OCI-LY7 (cell line): ENCODE results near the gene ITGB7. TPM values are rescaled to one million over a fixed set of nuclear protein-coding genes. Genes with fewer than 3 reads are reported as not detected.

Experiments
- BruUV-seq: library from RNA; stranded (reverse); fragments of 400-500 nt; replicated peaks from 2 replicates; lab custom pipeline; 2021; lab: Mats Ljungman, UMichigan
- CTCF ChIA-PET: fragments of 300-600 bp; sonication (Branson Sonifier 250); formaldehyde crosslinking; loops from one replicate; lab custom pipeline; 2022; ENCODE audit warnings: antibody characterized with exemption; ENCODE audit not compliant: unreplicated experiment; lab: Charles Lee
- POLR2A ChIA-PET: fragments of 300-600 bp; sonication (Branson Sonifier 250); formaldehyde crosslinking; loops from one replicate; lab custom pipeline; 2022; ENCODE audit warnings: antibody characterized with exemption; lab: Charles Lee
- DNase-seq: peaks from one replicate; pipeline ENCODE4 v3.0.0-alpha.2; 2015; ENCODE audit warnings: low spot score
- H2AFZ ChIP-seq: fragments of 200-600 bp; sonication (generic), shearing (Covaris generic); 2 replicates; pipeline ENCODE4 v1.6.1; 2014; ENCODE audit warnings: mild to moderate bottlenecking, antibody characterized with exemption, low read length, moderate library complexity
- H3K27ac ChIP-seq: fragments of 200-600 bp; sonication (generic); 2 replicates; pipeline ENCODE4 v1.5.1; 2014; ENCODE audit warnings: mixed run types, low read depth, mild to moderate bottlenecking, moderate library complexity, low read length, inconsistent platforms; ENCODE audit not compliant: poor library complexity, severe bottlenecking
- H3K36me3 ChIP-seq: fragments of 200-600 bp; sonication (generic); 2 replicates; pipeline ENCODE4 v1.6.1; 2014; ENCODE audit warnings: mild to moderate bottlenecking, antibody characterized with exemption, low read length, moderate library complexity, mixed read lengths; ENCODE audit not compliant: insufficient read depth
- H3K4me1 ChIP-seq: fragments of 200-600 bp; sonication (generic); 2 replicates; pipeline ENCODE4 v1.5.1; 2014; ENCODE audit warnings: mild to moderate bottlenecking, low read length; ENCODE audit not compliant: insufficient read depth, poor library complexity, severe bottlenecking
- H3K4me2 ChIP-seq: fragments of 200-600 bp; sonication (generic); 2 replicates; pipeline ENCODE4 v1.6.1; 2014; ENCODE audit warnings: mild to moderate bottlenecking, low read length
- H3K4me3 ChIP-seq: fragments of 200-600 bp; sonication (generic); 2 replicates; pipeline ENCODE4 v1.5.1; 2014; ENCODE audit warnings: mild to moderate bottlenecking, low read depth, low read length; ENCODE audit not compliant: poor library complexity, severe bottlenecking
- H3K79me2 ChIP-seq: fragments of 200-600 bp; sonication (generic); 2 replicates; pipeline ENCODE4 v1.6.1; 2016; ENCODE audit warnings: low read depth, mild to moderate bottlenecking, low read length, moderate library complexity, mixed read lengths; ENCODE audit not compliant: insufficient read depth
- H3K9me2 ChIP-seq: fragments of 200-600 bp; sonication (generic); 2 replicates; pipeline ENCODE4 v1.6.1; 2016; ENCODE audit warnings: mild to moderate bottlenecking, low read length, mixed read lengths; ENCODE audit not compliant: insufficient read depth
- H3K9me3 ChIP-seq: fragments of 200-600 bp; sonication (generic); 2 replicates; pipeline ENCODE4 v1.6.1; 2014; ENCODE audit warnings: mild to moderate bottlenecking, mixed run types, low read length, mixed read lengths
- H4K20me1 ChIP-seq: fragments of 200-600 bp; sonication (generic); 2 replicates; pipeline ENCODE4 v1.6.1; 2014; ENCODE audit warnings: mild to moderate bottlenecking, antibody characterized with exemption, low read length, moderate library complexity, mixed read lengths; ENCODE audit not compliant: insufficient read depth
- EZH2phosphoT487 ChIP-seq: fragments of 200-600 bp; sonication (generic); IDR thresholded peaks from 2 replicates; pipeline ENCODE4 v1.6.1; 2018; ENCODE audit warnings: low read depth, borderline replicate concordance, mild to moderate bottlenecking, mixed run types, antibody characterized with exemption, low read length, moderate library complexity, mixed read lengths
- intact Hi-C: fragments of 100-400 bp; cut with micrococcal nuclease; formaldehyde crosslinking; loops from one replicate; pipeline ENCODE4 v1.10.0; 2022; ENCODE audit not compliant: unreplicated experiment
- total RNA-seq, 2 experiments: library from RNA; depleted of rRNA in 1 of 2; stranded (reverse); fragments of >200 nt in 1 of 2; shearing (Covaris generic) in 1 of 2; gene quantifications; 2 replicates each; pipeline ENCODE4 v1.2.3, GENCODE V29; 2014 to 2022
- TF ChIP-seq, protein P1 (sequence below): fragments of 200-600 bp; sonication (generic); conservative IDR thresholded peaks from 2 replicates; pipeline ENCODE4 v1.5.1; 2014; ENCODE audit warnings: mild to moderate bottlenecking, antibody characterized with exemption, low read length, moderate library complexity, mixed read lengths

The ITGB7 gene
- total RNA-seq, 2 experiments from 2014 or later, result 51.7 to 207 TPM

DNA sequence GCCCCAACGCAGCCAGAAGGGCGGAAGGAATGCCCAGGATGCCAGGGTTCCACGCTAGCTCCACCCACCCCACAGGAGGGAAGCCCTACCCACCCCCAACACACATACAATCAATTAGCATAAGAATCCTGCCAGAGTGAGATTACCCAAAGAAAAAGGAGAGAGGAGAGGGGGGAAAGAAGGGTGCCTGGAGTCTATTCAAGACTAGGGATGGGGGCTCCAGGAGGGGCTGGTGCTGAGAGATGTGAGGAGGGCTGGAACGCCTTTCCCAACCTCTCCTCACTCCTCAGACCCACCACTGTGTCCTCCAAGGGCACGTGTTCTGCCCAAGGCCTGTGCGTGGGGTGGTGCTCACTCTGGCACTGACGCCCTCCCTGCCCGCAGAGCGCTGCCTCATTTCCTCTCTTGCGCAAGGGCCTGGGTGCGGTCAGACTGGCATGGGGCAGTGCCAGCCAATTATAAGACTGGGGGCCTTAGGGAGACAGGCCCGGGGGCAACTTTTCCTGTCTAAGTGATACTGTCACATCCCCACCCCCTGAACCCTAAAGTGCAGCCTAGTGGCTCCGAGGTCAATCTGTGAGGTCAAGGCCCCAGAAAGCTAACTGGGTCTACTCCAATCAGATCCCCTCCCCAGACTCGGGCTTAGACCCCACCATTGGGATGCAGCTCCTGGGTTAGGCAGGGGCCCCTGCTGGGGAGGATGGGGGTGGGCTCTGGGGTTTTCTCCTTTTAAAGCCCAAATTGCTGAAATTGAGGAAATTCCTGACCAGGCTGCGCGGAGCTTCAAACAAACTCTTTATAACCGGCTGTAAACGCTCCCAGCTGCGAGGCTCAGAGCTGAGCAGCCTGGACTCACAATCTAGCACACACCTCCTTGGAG, 10.2 kb upstream of the ITGB7 start:
- intact Hi-C loops, result no loop called here
- peaks cover 80% of the 10 kb centered on the region for H3K4me1 ChIP-seq
- BruUV-seq, result no TSS peak
- no peak overlapping the region for H3K4me3 ChIP-seq
- no peaks in the 10 kb centered on the region for H3K79me2 ChIP-seq
- H3K9me2 ChIP-seq, result no peaks in the 10 kb centered on the region
- H2AFZ ChIP-seq, result no peak overlapping the region
- H3K36me3 ChIP-seq, result peaks cover 5% of the 10 kb centered on the region; the same call in 1 of the 2 replicates
- no peaks in the 10 kb centered on the region for H4K20me1 ChIP-seq
- no peak overlapping the region for H3K27ac ChIP-seq
- peak overlapping the region; percentile 96 for H3K4me2 ChIP-seq
- ChIA-PET POLR2A (interaction anchor here (0.6 to 6.2 kb wide), 8 partner anchors 10 to 78 kb away, joined by 3 to 41 read pairs (median 3); partner anchors contain the start of genes ESPL1, ITGB7 and PFDN5), CTCF (interaction anchor here (1.5 kb wide), 1 partner anchor 50 kb away, joined by 4 read pairs; the partner anchor contains the start of gene ESPL1)
- DNase-seq, result no peak
- H3K9me3 ChIP-seq, result no peaks in the 10 kb centered on the region
- TF ChIP-seq, protein P1, sequence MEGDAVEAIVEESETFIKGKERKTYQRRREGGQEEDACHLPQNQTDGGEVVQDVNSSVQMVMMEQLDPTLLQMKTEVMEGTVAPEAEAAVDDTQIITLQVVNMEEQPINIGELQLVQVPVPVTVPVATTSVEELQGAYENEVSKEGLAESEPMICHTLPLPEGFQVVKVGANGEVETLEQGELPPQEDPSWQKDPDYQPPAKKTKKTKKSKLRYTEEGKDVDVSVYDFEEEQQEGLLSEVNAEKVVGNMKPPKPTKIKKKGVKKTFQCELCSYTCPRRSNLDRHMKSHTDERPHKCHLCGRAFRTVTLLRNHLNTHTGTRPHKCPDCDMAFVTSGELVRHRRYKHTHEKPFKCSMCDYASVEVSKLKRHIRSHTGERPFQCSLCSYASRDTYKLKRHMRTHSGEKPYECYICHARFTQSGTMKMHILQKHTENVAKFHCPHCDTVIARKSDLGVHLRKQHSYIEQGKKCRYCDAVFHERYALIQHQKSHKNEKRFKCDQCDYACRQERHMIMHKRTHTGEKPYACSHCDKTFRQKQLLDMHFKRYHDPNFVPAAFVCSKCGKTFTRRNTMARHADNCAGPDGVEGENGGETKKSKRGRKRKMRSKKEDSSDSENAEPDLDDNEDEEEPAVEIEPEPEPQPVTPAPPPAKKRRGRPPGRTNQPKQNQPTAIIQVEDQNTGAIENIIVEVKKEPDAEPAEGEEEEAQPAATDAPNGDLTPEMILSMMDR, result no peak
- TF ChIP-seq EZH2phosphoT487, result no peak

DNA sequence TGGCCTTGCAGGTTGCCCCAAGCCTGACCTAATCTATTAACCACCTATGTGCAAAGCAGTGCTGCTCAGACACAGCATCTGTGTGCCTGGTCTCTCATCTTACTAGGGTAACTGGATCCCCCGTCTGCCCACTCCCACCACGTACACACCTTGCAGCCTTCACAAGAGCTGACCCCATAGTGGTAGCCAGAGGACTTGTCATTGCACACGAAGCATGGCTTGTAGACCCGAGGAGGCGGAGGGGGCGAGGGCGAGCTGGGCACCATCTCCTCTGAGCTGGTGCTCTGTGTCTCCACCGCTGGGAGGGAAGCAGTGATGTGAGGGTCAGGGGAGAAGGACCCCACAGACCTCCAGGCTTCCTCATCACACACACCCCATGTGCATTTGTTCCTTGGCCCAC, 8.4 kb upstream of the ITGB7 start:
- H3K36me3 ChIP-seq, result peaks cover 9% of the 10 kb centered on the region; the same call in 1 of the 2 replicates
- BruUV-seq, result no TSS peak
- POLR2A ChIA-PET, result interaction anchor here (0.9 to 6.2 kb wide), 4 partner anchors 28 to 66 kb away, joined by 3 to 41 read pairs (median 5); partner anchors contain the start of gene ESPL1

More for the DNA sequence above, 8.4 kb upstream of the ITGB7 start:
- Histone ChIP-seq H3K4me3 (no peak overlapping the region), H3K4me1 (peaks cover 86% of the 10 kb centered on the region), H3K27ac (no peak overlapping the region), H3K79me2 (no peaks in the 10 kb centered on the region), H3K9me3 (no peaks in the 10 kb centered on the region), H2AFZ (no peak overlapping the region), H4K20me1 (no peaks in the 10 kb centered on the region), H3K4me2 (peak overlapping the region; percentile 96; the same call in 1 of the 2 replicates), H3K9me2 (no peaks in the 10 kb centered on the region)
- CTCF ChIA-PET, result interaction anchor here (1.5 to 6.0 kb wide), 3 partner anchors 53 to 106 kb away, joined by 3 to 80 read pairs (median 4); partner anchors contain the start of genes AAAS and ESPL1
- intact Hi-C loops, result no loop called here
- no peak for TF ChIP-seq EZH2phosphoT487
- TF ChIP-seq, protein P1, result no peak
- no peak for DNase-seq
